ENCODE results near the gene CAPN9. TPM values are rescaled to one million over a fixed set of nuclear protein-coding genes. Genes with fewer than 3 reads are reported as not detected.

CAPN9 gene
- total and polyA plus RNA-seq, 8 donors, result 0.84 to 5.0 (median 1.7) TPM

DNA sequence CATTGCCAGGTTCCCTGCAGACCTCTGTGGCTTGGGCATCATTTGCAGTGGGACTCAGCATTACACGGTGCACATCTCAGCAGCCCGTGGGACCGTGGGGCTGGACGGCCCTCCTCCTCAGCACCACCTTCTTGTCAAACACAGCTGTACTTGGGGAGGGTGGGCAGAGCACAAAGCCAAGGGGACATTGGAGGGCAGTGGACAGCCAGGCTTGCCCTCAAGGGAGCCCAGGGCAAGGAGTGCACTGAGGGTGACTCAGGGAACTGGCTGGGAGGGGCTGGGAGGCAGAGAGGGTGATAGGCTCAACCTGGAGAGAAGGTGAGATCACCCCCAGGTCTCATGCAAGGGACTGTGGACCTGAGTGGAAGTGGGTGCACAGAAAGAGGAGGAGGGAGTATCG is 3.4 kb downstream of the CAPN9 start:
- H3K4me1 ChIP-seq, result peaks cover 0 to 14% of the 10 kb centered on the region in 2 donors
- ATAC-seq, result no peak
- H3K27ac ChIP-seq, result no peak overlapping the region

DNA sequence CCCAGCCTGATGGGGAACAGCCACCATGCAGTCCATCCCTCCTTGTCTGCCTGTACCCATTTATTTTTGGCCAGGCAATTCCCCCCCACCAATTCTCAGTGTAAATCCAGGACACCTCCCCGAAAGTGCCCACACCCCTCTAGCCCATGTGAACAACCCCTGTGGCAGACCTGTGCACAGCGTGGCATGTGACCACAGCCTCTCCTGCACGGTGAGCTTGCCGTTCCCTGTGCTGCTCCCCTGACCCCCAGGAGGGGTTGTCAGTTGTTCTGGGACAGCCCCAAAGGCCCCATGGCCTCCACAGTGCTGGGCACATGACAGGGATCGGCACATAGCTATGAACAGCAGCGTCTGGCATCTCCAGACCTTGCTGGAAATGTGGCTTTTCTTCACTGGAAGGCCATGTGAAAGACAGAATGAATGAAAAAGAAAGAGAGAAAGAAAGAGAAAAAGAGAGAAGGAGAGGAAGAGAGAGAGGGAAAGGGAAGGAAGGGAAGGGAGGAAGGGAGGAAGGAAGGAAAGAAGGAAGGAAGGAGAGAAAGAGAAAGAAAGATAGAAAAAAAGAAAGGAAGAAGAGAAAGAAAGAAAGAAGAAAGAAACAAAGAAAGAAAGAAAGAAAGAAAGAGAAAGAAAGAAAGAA is 3.9 kb downstream of the CAPN9 start:
- no peak for ATAC-seq

More for the DNA sequence above, 3.4 kb downstream of the CAPN9 start:
- intact Hi-C loops (cut with DNase I), result no loop called here
- H3K27me3 ChIP-seq, result no peaks in the 10 kb centered on the region
- H3K36me3 ChIP-seq, result no peaks in the 10 kb centered on the region
- no peak overlapping the region for H3K4me3 ChIP-seq
- DNase-seq, result peak in 1 of 4 donors; percentile 26
- TF ChIP-seq, protein P1, sequence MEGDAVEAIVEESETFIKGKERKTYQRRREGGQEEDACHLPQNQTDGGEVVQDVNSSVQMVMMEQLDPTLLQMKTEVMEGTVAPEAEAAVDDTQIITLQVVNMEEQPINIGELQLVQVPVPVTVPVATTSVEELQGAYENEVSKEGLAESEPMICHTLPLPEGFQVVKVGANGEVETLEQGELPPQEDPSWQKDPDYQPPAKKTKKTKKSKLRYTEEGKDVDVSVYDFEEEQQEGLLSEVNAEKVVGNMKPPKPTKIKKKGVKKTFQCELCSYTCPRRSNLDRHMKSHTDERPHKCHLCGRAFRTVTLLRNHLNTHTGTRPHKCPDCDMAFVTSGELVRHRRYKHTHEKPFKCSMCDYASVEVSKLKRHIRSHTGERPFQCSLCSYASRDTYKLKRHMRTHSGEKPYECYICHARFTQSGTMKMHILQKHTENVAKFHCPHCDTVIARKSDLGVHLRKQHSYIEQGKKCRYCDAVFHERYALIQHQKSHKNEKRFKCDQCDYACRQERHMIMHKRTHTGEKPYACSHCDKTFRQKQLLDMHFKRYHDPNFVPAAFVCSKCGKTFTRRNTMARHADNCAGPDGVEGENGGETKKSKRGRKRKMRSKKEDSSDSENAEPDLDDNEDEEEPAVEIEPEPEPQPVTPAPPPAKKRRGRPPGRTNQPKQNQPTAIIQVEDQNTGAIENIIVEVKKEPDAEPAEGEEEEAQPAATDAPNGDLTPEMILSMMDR (IDR thresholded peaks at IDR 0.05), result no peak
- no peaks in the 10 kb centered on the region for H3K9me3 ChIP-seq

DNA sequence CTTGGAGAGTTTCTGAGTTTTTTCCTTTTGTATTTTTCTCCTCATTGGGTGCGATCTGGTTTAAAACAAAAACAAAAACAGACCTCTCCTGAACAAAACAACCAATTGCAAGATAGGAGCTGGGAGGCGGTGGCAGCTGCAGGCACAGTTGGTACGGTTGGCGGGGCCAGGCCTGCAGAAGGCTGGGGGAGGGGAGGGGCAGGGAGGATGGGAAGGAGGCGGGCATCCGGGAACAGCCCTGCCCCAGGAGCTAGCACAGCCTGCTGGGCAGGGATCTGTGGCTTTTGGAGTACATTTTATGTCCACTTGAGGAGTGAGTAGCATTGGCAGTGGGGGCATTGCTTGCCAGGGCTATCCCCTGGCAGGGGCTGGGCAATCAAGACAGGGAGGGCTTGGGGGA is 5.2 kb downstream of the CAPN9 start:
- no peak overlapping the region for H3K4me3 ChIP-seq
- TF ChIP-seq, protein P1 (IDR thresholded peaks at IDR 0.05), result no peak
- peaks cover 0 to 14% of the 10 kb centered on the region in 2 donors for H3K4me1 ChIP-seq
- ATAC-seq (peak; percentile 76), DNase-seq (peak in 3 of 4 donors; percentile 49 to 88 (median 58))
- H3K36me3 ChIP-seq, result no peaks in the 10 kb centered on the region
- H3K27me3 ChIP-seq, result no peaks in the 10 kb centered on the region
- no peak overlapping the region for H3K27ac ChIP-seq
- no peaks in the 10 kb centered on the region for H3K9me3 ChIP-seq
- intact Hi-C loops (cut with DNase I), result no loop called here

More for the DNA sequence above, 3.9 kb downstream of the CAPN9 start:
- peak in 1 of 4 donors; percentile 24 for DNase-seq
- H3K27me3 ChIP-seq, result no peaks in the 10 kb centered on the region
- no peaks in the 10 kb centered on the region for H3K36me3 ChIP-seq
- H3K4me3 ChIP-seq, result no peak overlapping the region
- no peaks in the 10 kb centered on the region for H3K9me3 ChIP-seq
- TF ChIP-seq, protein P1 (IDR thresholded peaks at IDR 0.05), result no peak
- intact Hi-C loops (cut with DNase I), result no loop called here
- no peak overlapping the region for H3K27ac ChIP-seq
- peaks cover 0 to 14% of the 10 kb centered on the region in 2 donors for H3K4me1 ChIP-seq

DNA sequence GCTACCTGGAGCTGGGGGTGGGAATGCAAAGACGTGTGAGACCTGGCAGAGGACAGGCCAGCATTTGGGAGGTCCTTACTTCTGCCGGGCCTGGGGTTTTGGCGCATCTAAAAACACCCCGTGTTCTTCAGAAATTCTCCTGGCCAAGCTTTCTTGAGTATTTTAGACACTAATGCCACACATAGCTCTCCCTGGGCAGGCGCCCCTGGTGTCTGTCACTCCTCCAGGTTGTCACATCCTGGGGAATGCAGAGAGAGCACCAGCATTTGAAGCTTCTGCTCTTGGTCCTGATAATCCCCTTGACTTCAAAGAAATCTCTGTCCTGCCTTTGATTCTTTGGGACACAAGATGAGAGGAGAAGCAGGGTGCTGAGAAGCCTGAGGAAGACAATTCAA is 6.0 kb downstream of the CAPN9 start:
- intact Hi-C loops (cut with DNase I), result no loop called here
- no peak for ATAC-seq
- TF ChIP-seq, protein P1 (IDR thresholded peaks at IDR 0.05), result no peak
- H3K27ac ChIP-seq, result no peak overlapping the region
- H3K4me3 ChIP-seq, result no peak overlapping the region
- peaks cover 0 to 14% of the 10 kb centered on the region in 2 donors for H3K4me1 ChIP-seq
- DNase-seq, result peak in 1 of 4 donors; percentile 7
- no peaks in the 10 kb centered on the region for H3K9me3 ChIP-seq
- H3K27me3 ChIP-seq, result no peaks in the 10 kb centered on the region
- H3K36me3 ChIP-seq, result no peaks in the 10 kb centered on the region

DNA sequence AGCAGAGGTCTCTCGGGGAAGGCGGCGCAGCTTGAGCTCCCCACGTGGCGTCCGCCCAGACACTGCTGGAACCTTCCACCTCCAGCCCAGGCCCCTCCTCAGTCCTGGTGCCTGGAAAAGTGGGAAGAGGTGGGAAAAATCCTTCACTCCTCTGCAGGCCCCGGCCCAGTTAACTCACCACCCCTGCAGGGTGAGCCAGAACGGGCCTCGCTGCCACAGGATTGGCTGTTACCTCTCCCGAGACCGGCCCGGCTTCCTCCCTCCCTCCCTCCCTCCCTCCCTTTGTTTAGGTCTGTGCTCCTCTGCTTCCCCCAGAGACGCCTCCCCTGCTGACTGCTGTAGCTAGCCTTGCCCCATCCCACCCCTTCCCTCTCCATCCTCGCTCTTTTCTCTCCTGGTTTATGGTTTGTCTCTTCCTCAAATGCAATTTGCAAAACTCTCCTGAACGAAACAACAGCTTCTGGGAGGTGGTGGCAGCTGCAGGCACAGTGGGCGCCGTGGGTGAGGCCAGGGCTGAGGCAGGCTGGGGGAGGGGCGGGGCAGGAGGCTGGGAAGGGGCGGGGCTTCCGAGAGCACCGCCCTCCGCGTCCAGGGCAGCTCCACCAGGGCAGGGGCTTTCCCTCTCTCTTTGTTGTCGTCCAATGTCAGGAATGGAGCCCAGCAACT is 6.5 kb downstream of the CAPN9 start:
- H3K27ac ChIP-seq, result no peak overlapping the region
- intact Hi-C loops (cut with DNase I), result no loop called here
- peak; percentile 56 for ATAC-seq
- H3K9me3 ChIP-seq, result no peaks in the 10 kb centered on the region
- H3K36me3 ChIP-seq, result no peaks in the 10 kb centered on the region
- no peaks in the 10 kb centered on the region for H3K27me3 ChIP-seq
- H3K4me3 ChIP-seq, result no peak overlapping the region
- TF ChIP-seq, protein P1 (IDR thresholded peaks at IDR 0.05), result no peak
- H3K4me1 ChIP-seq, result peaks cover 0 to 14% of the 10 kb centered on the region in 2 donors
- DNase-seq, result peak in 1 of 4 donors; percentile 34

All from left lung (tissue), 10 donors.